GM06990 (cell line): Measurements from ENCODE around the gene ARHGAP4.

Experiments
- DNase-seq: peaks from one replicate; pipeline ENCODE4 v3.0.0-alpha.2; 2011; ENCODE audit not compliant: insufficient read length; ENCODE audit errors: extremely low read depth
- H3K27me3 ChIP-seq: replicated peaks from 2 replicates; pipeline ENCODE4 v1.6.0; 2011; ENCODE audit warnings: low read length; ENCODE audit not compliant: control insufficient read depth, insufficient read depth
- H3K36me3 ChIP-seq: 2 replicates; pipeline ENCODE4 v1.5.1; 2011; ENCODE audit warnings: low read length; ENCODE audit not compliant: control insufficient read depth, insufficient read depth
- H3K4me3 ChIP-seq: replicated peaks from 2 replicates; pipeline ENCODE4 v1.5.1; 2011; ENCODE audit warnings: low read depth, mild to moderate bottlenecking, control low read depth, low read length
- CTCF ChIP-seq: IDR thresholded peaks from 2 replicates; pipeline ENCODE4 v1.5.1; 2011; ENCODE audit warnings: low read length, control low read depth, mild to moderate bottlenecking, inconsistent platforms; ENCODE audit not compliant: insufficient read depth, poor library complexity, severe bottlenecking

Gene ARHGAP4

GRCh38 chrX:153875391-153876111 lies 50.5 kb downstream of the ARHGAP4 start:
- peak; percentile 41 for DNase-seq
- H3K4me3 ChIP-seq = no peak overlapping the region
- no peaks in the 10 kb centered on the region; the same call in 1 of the 2 replicates for H3K27me3 ChIP-seq
- TF ChIP-seq CTCF = no peak
- no peaks in the 10 kb centered on the region for H3K36me3 ChIP-seq

GRCh38 chrX:153874366-153875125 lies 51.5 kb downstream of the ARHGAP4 start:
- TF ChIP-seq CTCF = no peak
- no peak for DNase-seq
- H3K36me3 ChIP-seq = no peaks in the 10 kb centered on the region
- H3K4me3 ChIP-seq = no peak overlapping the region
- no peaks in the 10 kb centered on the region; the same call in 1 of the 2 replicates for H3K27me3 ChIP-seq

- DNase-seq = no peak
- Histone ChIP-seq H3K4me3 (no peak overlapping the region), H3K36me3 (no peaks in the 10 kb centered on the region), H3K27me3 (no peaks in the 10 kb centered on the region; the same call in 1 of the 2 replicates)
- no peak for TF ChIP-seq CTCF
Measured at GRCh38 chrX:153874085-153874365, 52.0 kb downstream of the ARHGAP4 start.

- TF ChIP-seq CTCF = no peak
- no peaks in the 10 kb centered on the region; the same call in 1 of the 2 replicates for H3K27me3 ChIP-seq
- no peak overlapping the region for H3K4me3 ChIP-seq
Measured at GRCh38 chrX:153873282-153874084, 52.6 kb downstream of the ARHGAP4 start.

GRCh38 chrX:153871946-153872878 lies 53.9 kb downstream of the ARHGAP4 start:
- no peak for DNase-seq
- H3K36me3 ChIP-seq = no peaks in the 10 kb centered on the region
- no peak overlapping the region for H3K4me3 ChIP-seq
- TF ChIP-seq CTCF = no peak
- no peaks in the 10 kb centered on the region; the same call in 1 of the 2 replicates for H3K27me3 ChIP-seq

More at GRCh38 chrX:153873282-153874084, 52.6 kb downstream of the ARHGAP4 start:
- DNase-seq = no peak
- H3K36me3 ChIP-seq = no peaks in the 10 kb centered on the region
